GM13976 (cell line): Measurements from ENCODE around the gene F13A1.

ENCODE experiments used
- DNase-seq: peaks from one replicate; pipeline ENCODE4 v3.0.0; 2012; ENCODE audit warnings: low spot score
- CTCF ChIP-seq: IDR thresholded peaks from 2 replicates; pipeline ENCODE4 v1.5.1; 2012; ENCODE audit warnings: borderline replicate concordance, mild to moderate bottlenecking; ENCODE audit not compliant: insufficient read depth; ENCODE audit errors: extremely low read depth, missing control alignments, control extremely low read depth
- in situ Hi-C: fragments of 300-500 bp; cut with MboI; formaldehyde crosslinking; loops from one replicate; pipeline ENCODE4 v1.12.0; 2022; ENCODE audit warnings: low sequenced_read_pairs, mixed read lengths, inconsistent platforms; ENCODE audit not compliant: unreplicated experiment

Gene F13A1

GRCh38 chr6:6243846-6244245 is 76.6 kb downstream of the F13A1 start:
- DNase-seq: no peak
- in situ Hi-C loops: no loop called here
- TF ChIP-seq CTCF: no peak

DNA sequence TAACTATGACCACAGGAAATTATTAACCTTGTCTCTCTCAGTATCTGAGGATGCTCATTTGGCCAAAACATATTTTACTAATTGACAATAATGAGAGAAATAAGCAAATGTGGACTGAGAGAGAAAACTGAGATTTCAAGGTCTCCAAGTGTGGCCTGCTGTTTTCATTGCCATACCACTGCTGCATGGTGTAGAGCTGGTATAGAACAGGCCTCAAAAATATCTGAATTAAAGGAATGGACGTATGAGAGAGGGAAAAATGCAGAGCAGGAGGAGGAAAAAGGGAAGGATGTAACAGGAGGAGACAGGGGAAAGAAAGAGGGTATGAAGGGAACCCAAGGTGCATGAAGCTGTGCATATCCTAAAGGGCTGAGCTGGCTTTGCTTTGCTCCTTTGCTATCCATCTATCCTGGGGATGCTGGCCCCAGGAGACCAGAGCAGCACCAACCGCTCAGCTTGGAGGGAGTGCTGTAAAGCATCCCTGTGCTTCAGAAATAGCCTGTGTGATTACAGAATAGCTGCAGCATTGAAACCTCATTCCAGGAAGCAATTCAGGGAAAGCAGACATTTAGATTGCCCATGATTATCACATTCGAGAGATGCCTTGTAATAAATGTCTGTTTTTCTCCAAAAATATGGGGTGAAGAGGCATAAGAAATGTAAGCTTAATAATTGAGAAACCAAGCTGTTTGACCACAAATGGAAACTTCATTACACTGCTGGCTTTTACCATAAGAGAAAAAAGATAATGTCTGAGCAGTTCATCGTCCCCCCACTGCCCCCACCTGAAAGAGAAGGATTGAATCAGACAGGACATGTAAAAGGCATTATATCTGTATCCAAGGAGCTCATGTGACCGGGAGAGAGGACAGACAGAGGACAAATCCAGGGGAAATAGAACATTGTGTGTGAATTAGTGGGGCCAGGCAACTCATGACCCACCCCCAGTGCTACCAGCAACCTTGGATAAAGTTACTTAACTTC is 80.6 kb downstream of the F13A1 start:
- in situ Hi-C loops: no loop called here
- no peak for DNase-seq

DNA sequence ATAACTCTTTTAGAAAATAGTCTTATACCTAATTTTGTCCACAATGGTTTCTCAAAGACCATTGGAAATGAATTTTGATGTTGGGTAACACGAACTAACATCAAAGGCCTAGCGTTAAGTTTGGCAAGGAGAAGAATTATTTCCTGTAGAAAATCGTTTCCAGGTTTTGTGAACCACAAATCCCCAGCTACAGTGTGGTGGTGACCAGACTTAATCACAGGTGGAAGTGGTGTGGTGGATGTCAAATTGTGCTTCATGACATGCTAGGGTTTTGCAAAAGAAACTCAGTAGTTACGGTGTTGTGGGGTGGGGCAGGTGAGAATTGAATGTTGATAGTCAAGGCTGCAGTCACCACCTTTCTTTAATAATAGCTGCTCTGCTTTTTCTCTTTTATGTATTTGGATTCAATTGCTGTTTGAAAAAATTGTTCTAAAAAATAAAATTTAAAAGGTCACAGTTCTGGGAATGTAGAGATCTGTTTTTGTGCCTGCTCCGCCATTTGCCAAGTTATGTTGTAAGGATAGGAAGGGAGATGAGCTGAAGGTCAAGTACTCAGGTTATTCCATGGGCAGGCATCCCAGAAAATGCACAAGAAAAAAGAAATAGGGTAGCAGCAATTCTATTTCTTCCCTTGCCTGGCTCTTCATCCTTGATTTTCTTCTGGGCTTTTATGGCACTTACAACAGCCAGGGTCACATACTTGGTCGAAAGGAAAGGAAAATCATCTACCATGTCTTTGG is 83.6 kb downstream of the F13A1 start:
- no peak for DNase-seq
- TF ChIP-seq CTCF: no peak
- in situ Hi-C loops: no loop called here

More for the DNA sequence above, 80.6 kb downstream of the F13A1 start:
- TF ChIP-seq CTCF: no peak

DNA sequence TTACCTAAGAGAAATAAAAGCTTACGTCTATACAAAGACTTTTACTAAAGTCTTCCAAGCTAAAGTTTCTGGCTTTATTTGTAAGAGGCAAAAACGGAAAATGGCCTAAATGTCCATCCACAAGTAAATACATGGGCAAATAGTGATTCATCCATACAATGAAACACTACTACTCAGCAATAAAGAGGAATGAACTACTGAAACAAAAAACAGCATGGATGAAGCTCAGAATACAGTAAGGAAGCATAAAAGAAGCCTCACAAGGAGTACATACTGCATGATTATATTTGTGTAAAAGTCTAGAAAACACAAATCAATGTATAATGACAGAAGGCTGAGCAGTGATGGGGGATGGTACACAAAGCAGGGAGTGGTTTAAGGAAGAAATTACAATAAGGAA is 84.7 kb downstream of the F13A1 start:
- in situ Hi-C loops: no loop called here
- no peak for TF ChIP-seq CTCF
- DNase-seq: no peak

DNA sequence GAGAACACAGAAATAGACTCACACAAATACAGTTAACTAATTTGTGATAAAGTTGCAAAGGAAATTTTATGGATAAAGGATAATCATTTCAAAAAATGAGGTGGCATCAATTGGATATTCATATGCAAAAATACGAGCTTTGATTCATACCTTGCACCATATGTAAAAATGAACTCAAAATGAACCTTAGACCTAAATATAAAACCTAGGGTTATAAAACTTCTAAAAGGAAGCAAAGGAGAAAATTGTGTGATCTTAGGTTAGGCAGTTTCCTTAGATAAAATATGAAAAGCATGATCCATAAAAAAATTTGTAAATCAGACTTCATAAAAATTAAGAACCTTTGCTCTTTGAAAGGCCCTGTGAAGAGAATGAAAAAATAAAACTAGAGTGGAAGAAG is 85.5 kb downstream of the F13A1 start:
- TF ChIP-seq CTCF: no peak
- DNase-seq: no peak
- in situ Hi-C loops: no loop called here

GRCh38 chr6:6230286-6230685 is 90.2 kb downstream of the F13A1 start:
- no peak for TF ChIP-seq CTCF
- DNase-seq: no peak
- in situ Hi-C loops: no loop called here
